ENCODE measurements around the gene AFF2.
"Not testable (repeated sequence)": the region's sequence is repeated elsewhere in the genome, so short reads cannot be mapped to it uniquely, and the experiment has no call there.

The AFF2 gene

GRCh38 chrX:148634591-148634990 lies 134.2 kb downstream of the AFF2 start:
- no peak for DNase-seq (ENCODE audit: low read depth)

- DNase-seq (ENCODE audit: low read depth), result no peak
These were observed 143.0 kb downstream of the AFF2 start for GRCh38 chrX:148643460-148643859.

GRCh38 chrX:148647651-148648050 lies 147.2 kb downstream of the AFF2 start:
- DNase-seq (ENCODE audit: low read depth), result no peak

- DNase-seq (ENCODE audit: low read depth), result no peak
These were observed 148.9 kb downstream of the AFF2 start for GRCh38 chrX:148649145-148649795.

GRCh38 chrX:148658115-148658730 lies 157.8 kb downstream of the AFF2 start:
- no peak for DNase-seq (ENCODE audit: low read depth)

- no peak for DNase-seq (ENCODE audit: low read depth)
These were observed 159.1 kb downstream of the AFF2 start for GRCh38 chrX:148659481-148659880.

- no peak for DNase-seq (ENCODE audit: low read depth)
These were observed 160.6 kb downstream of the AFF2 start for GRCh38 chrX:148661035-148661434.

- no peak for DNase-seq (ENCODE audit: low read depth)
These were observed 161.6 kb downstream of the AFF2 start for GRCh38 chrX:148662014-148662413.

GRCh38 chrX:148664171-148664570 lies 163.8 kb downstream of the AFF2 start:
- no peak for DNase-seq (ENCODE audit: low read depth)

GRCh38 chrX:148664995-148665394 lies 164.6 kb downstream of the AFF2 start:
- no peak for DNase-seq (ENCODE audit: low read depth)

GRCh38 chrX:148669175-148669574 lies 168.8 kb downstream of the AFF2 start:
- not testable (repeated sequence) for DNase-seq (ENCODE audit: low read depth)

- DNase-seq (ENCODE audit: low read depth), result no peak
These were observed 169.9 kb downstream of the AFF2 start for GRCh38 chrX:148670277-148670676.

GRCh38 chrX:148672517-148672916 lies 172.1 kb downstream of the AFF2 start:
- DNase-seq (ENCODE audit: low read depth), result no peak

- no peak for DNase-seq (ENCODE audit: low read depth)
These were observed 181.2 kb downstream of the AFF2 start for GRCh38 chrX:148681605-148682004.

GRCh38 chrX:148682206-148682605 lies 181.8 kb downstream of the AFF2 start:
- no peak for DNase-seq (ENCODE audit: low read depth)

- no peak for DNase-seq (ENCODE audit: low read depth)
These were observed 191.0 kb downstream of the AFF2 start for GRCh38 chrX:148691456-148691855.

- no peak for DNase-seq (ENCODE audit: low read depth)
These were observed 194.8 kb downstream of the AFF2 start for GRCh38 chrX:148695255-148695654.

- DNase-seq (ENCODE audit: low read depth), result no peak
These were observed 197.8 kb downstream of the AFF2 start for GRCh38 chrX:148698221-148698620.

- DNase-seq (ENCODE audit: low read depth), result no peak
These were observed 199.6 kb downstream of the AFF2 start for GRCh38 chrX:148700021-148700420.

- DNase-seq (ENCODE audit: low read depth), result no peak
These were observed 213.6 kb downstream of the AFF2 start for GRCh38 chrX:148713981-148714380.

GRCh38 chrX:148715361-148715760 lies 214.9 kb downstream of the AFF2 start:
- DNase-seq (ENCODE audit: low read depth), result no peak

- DNase-seq (ENCODE audit: low read depth), result no peak
These were observed 222.5 kb downstream of the AFF2 start for GRCh38 chrX:148722966-148723365.

- no peak for DNase-seq (ENCODE audit: low read depth)
These were observed 223.1 kb downstream of the AFF2 start for GRCh38 chrX:148723551-148723950.

GRCh38 chrX:148728901-148729300 lies 228.5 kb downstream of the AFF2 start:
- DNase-seq (ENCODE audit: low read depth), result no peak
